GM19023 (cell line): ENCODE results near the gene CAPN5.

Source experiments
- ATAC-seq: cut with Tn5 transposase; IDR thresholded peaks from one replicate; pipeline ENCODE4 v1.9.1; 2021; ENCODE audit warnings: mild to moderate bottlenecking, moderate library complexity; ENCODE audit not compliant: unreplicated experiment

CAPN5 gene

DNA sequence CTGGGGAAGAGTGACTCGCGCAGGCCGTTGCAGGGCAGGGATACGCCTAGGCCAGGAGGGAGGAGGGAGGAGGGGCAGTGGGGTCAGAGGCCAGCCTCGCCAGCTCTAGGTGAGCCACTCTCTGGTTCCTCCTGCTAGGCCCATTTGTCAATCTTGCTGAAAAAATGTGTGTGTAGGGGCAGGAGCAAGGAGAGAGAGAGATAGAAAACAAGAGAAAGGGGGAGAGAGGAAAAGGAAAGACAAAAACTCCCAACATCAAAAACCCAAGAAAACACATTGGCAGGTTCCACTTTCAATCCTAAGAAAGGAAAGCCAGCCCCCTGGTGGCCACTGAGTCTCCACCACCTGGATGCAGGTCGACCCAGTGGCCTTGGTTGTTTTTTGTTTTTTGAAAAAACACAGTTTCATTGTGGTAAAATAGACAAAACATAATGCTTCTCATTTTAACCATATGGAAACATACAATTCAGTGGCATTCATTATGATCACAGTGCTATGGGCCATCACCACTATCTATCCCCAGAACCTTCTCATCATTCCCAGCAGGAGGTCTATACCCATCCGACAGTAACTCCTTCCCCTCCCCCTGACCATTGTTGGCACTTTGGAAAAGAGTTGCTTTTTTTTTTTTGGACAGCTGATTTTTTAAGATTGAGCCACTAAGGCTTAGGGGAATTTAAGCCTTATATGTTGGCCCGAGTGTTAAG, 46.8 kb downstream of the CAPN5 start:
- ATAC-seq: no peak

DNA sequence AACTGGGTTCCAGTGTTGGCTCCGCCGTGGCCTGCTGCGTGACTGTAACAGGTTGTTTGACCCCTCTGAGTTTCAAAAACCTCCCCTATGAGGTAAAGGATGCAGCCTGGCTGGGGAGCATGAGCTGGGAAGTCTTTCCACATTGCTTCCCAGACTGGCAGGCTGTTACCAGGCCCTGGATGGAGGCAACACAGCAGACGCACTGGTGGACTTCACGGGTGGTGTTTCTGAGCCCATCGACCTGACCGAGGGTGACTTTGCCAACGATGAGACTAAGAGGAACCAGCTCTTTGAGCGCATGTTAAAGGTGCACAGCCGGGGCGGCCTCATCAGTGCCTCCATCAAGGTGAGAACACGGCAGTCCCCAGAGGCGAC, 47.3 kb downstream of the CAPN5 start:
- ATAC-seq: no peak

- ATAC-seq: no peak
Measured at GRCh38 chr11:77115181-77115611, 48.4 kb downstream of the CAPN5 start.

DNA sequence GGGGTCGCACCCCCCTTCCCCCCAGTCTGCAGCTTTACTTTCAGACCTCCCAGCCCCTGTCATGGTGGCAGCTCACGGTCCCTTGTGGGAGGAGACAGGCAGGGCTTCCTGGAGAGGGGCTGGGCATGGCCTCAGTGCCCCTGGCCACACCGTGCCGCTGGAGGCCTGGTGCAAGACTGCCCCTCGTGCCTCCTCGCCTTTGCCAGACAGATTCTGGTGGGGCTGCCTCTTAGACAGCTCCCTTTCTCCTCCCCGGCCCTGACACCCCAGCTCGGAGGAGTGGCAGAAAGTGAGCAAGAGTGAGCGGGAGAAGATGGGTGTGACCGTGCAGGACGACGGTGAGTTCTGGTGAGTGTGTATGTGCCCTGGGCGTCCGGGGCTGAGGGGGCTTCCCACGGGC, 49.2 kb downstream of the CAPN5 start:
- no peak for ATAC-seq

DNA sequence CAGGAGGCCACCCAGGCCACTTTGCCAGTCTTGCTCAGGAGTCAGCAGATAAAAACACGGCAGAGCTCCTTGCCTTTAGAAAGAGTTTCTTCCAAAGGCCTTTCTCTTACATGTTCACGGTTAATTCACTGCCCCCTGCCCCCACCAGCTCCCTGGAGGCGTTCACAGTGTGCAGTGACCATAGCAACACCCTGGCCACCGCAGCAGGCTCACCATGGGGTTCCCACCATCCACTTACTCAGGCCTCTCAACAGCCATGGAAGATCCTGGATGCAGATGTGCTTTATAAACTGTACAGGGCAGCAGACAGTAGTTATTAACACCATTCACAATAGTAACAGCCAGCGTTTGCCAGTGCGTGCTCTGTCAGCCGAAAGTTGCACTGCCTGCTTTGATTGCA, 50.7 kb downstream of the CAPN5 start:
- no peak for ATAC-seq

DNA sequence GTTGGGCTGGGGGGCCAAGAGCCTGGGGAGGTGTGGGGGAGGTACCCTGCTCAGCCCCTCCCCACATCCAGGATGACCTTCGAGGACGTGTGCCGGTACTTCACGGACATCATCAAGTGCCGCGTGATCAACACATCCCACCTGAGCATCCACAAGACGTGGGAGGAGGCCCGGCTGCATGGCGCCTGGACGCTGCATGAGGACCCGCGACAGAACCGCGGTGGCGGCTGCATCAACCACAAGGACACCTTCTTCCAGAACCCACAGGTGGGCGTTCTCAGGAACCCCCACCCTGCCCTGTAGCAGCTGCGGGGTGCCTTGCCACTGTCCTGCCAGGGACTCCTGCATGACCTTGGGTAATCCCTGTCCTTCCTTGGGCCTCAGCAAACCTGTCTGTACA, 51.3 kb downstream of the CAPN5 start:
- ATAC-seq: no peak

DNA sequence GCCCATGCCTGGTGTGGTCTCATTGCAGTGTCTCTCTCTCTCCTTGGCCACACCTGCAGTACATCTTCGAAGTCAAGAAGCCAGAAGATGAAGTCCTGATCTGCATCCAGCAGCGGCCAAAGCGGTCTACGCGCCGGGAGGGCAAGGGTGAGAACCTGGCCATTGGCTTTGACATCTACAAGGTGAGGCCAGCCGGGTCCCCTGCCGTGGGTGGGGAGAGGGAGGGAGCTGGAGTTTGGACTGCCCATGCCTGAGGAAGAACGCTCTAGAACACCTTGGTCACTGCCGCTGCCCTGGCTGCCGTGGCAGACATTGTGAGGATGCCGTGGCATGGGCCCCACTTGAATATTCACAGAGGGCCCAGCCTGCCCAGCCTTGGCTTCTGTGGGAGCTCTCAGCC, 52.2 kb downstream of the CAPN5 start:
- ATAC-seq: no peak

- ATAC-seq: no peak
Measured at GRCh38 chr11:77119531-77119936, 52.8 kb downstream of the CAPN5 start.

GRCh38 chr11:77120571-77120970, 53.8 kb downstream of the CAPN5 start:
- no peak for ATAC-seq

DNA sequence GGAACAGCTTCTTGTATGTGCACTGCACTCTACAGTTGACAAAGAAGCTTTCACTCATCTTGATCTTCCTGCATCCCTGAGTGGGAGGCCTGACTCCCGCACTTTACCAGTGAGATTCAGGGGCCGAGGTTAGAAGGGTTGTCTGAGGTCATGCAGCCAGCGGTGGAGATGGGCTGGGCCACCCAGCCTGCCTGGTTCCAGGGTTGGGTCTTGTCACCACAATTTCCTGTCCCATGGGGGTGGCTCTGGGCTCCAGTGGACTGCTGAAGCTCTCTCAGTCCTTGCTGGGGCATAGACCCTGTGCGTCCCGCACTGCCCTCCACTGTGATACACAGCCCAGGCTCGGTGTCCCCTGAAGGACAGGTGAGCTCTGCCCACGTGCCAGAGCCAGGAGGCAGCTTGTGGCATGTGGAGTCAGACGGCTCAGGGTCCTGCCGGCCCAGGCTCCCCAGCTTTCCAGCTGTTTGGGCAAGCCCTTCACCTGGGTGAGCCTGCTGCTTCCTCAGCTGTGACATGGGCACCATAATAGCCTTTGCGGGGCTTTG, 54.4 kb downstream of the CAPN5 start:
- ATAC-seq: no peak

- no peak for ATAC-seq
Measured at GRCh38 chr11:77121876-77122575, 55.3 kb downstream of the CAPN5 start.

DNA sequence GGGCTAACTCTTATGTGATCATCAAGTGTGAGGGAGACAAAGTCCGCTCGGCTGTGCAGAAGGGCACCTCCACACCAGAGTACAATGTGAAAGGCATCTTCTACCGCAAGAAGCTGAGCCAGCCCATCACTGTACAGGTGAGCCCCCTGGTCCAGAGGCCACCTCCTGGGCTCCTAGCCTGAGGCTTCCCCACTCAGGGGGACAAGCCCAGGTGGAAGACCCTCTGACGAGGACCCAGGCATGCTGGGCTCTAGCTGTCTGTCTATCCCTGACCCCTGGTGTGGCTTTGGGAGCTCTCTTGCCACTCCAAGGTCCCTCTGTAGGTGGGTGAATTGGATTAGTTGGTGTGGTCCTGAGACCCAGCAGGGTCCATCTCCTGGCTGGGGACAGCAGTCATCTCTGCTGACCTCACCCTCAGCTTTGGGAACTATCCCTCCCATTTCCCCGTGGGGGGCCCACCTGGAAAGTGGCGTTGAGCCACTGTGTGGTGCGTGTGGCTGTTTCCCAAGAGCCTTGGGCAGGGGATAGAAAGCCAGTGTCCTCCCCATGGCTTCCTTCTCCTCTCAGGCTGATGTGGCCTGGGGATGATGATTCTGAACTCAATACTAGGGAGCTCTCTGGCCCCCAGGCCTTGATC, 55.9 kb downstream of the CAPN5 start:
- no peak for ATAC-seq

- no peak for ATAC-seq
Measured at GRCh38 chr11:77123591-77123990, 56.8 kb downstream of the CAPN5 start.

GRCh38 chr11:77124041-77124440, 57.3 kb downstream of the CAPN5 start:
- ATAC-seq: no peak

DNA sequence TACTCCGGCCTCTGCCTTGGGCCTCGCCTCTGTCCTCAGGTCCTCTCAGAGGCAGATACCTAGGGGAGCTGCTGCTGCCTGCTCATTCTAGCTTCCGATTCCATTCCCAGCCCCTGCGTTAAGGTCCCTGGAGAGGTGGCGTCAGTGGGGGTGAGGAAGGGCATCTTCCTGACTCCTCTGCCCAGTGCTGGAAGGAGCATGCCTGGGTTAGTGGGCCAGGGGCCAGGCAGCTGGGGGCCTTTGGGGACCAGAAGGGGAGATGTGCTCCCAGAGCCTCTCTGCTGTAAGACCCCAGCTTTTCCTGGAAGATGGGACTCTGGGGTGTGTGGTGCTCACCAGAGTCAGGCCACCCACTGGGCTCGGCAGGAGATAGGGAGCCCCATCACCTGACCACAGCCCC, 57.7 kb downstream of the CAPN5 start:
- ATAC-seq: no peak

DNA sequence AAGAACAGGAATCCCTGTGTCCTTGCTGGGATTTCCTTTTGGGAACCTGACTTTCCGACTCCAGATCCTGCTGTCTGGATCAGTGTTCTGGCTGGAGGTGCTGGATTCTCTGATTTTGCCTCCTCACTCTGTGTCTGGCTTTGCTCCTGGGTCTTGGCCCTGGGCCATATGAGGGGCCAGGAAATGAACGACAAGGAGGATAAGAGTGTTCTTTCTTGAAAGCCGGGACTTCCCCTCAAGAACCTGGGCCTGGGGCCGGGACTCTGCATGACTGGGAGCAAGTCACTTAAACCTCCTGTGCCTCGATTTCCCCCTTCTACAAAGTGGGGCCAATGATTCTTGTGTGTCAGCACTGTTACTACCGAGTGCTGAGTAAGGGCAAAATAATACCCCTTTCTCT, 58.4 kb downstream of the CAPN5 start:
- no peak for ATAC-seq

- ATAC-seq: no peak
Measured at GRCh38 chr11:77125695-77126094, 58.9 kb downstream of the CAPN5 start.

DNA sequence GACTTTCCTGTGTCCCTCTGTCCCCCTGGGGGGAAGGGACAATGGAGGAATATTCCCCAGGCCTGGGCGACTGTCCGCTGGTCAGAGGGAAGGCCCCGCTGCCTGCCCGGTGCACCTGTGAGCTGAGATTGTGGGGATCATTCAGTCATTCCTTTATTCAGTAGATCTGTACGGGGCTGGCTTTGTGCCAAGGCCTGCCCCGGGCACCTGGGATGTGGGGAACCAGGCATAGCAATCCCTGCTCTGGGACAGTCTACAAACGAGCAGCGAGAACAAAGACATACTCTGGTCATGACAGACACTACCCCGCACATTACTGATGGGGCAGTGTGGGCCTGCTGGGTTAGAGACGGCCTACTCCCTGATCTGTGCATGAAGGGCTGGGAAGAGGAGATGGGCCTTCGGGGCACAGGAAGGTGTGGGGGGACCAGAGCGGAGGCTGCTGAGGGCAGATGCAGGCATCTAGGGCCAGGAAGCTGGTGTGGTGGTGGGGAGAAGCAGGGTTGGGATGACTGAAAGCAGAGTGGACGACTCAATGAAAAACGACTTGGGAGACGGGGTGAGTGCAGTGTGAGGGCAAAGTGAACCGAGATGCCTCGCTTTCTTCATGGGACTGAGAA, 59.5 kb downstream of the CAPN5 start:
- no peak for ATAC-seq

GRCh38 chr11:77126861-77127234, 60.1 kb downstream of the CAPN5 start:
- ATAC-seq: no peak

- no peak for ATAC-seq
Measured at GRCh38 chr11:77127235-77127911, 60.6 kb downstream of the CAPN5 start.
